K562 (cell line): ENCODE results near the gene SGPP2. TPM values are rescaled to one million over a fixed set of nuclear protein-coding genes. Genes with fewer than 3 reads are reported as not detected.

Experiments used
- NFXL1 ChIP-seq: fragments of 450-650 bp; formaldehyde crosslinking; IDR thresholded peaks from 2 replicates; pipeline ENCODE4 v1.4.0; 2021; ENCODE audit warnings: mild to moderate bottlenecking
- PCBP2 ChIP-seq: fragments of 200-400 bp; formaldehyde crosslinking; IDR thresholded peaks from 2 replicates; pipeline ENCODE4 v1.6.1; 2018; ENCODE audit warnings: low read length, low read depth, mild to moderate bottlenecking, moderate library complexity; ENCODE audit not compliant: poor library complexity, severe bottlenecking
- SAP30 ChIP-seq: fragments of 200-600 bp; sonication (generic); IDR thresholded peaks from 2 replicates; pipeline ENCODE4 v1.6.1; 2012; ENCODE audit warnings: borderline replicate concordance, low read depth, mild to moderate bottlenecking, moderate library complexity, low read length, control low read depth, inconsistent platforms; ENCODE audit not compliant: insufficient read depth, poor library complexity, severe bottlenecking
- ZNF436 ChIP-seq: fragments of 250-450, 450-650 bp; sonication (Bioruptor Pico); formaldehyde crosslinking; IDR thresholded peaks from 2 replicates; pipeline ENCODE4 v1.7.0; 2020; ENCODE audit warnings: mild to moderate bottlenecking
- polyA plus RNA-seq, 8 experiments: library from polyadenylated mRNA; depleted of rRNA in 4 of 8; stranded (reverse) in 5 of 8; unstranded in 3 of 8; fragments of >200 nt; fragmentation: Nextera tagmentation in 2 of 8; fragmentation: Illumina TruSeq in 1 of 8; extraction: Ambion mirVana in 2 of 8; extraction: Trizol in 1 of 8; gene quantifications; 2 replicates each; pipeline versions ENCODE4 v1.2.1 to v1.2.3, GENCODE V29; 2011 to 2014; ENCODE audit warnings: inconsistent platforms in 1 of 8, missing spikeins in 1 of 8
- total RNA-seq, 7 experiments: library from RNA; depleted of rRNA in 6 of 7; stranded (reverse); fragments of >200 nt in 6 of 7; fragmentation: Illumina TruSeq in 2 of 7; extraction: Trizol in 2 of 7; gene quantifications; 2 replicates each; pipeline versions ENCODE4 v1.2.1 to v1.2.3, GENCODE V29; 2011 to 2021; ENCODE audit warnings: low replicate concordance in 1 of 7
- TF ChIP-seq, protein P1 (sequence below), 2 experiments: fragments of 450-650 bp; formaldehyde crosslinking in 1 of 2; IDR thresholded peaks; 2 replicates each; pipeline versions ENCODE4 v1.4.0 to v1.6.1; 2014 to 2020; ENCODE audit warnings: mild to moderate bottlenecking in 2 of 2, borderline replicate concordance in 1 of 2, low read depth in 1 of 2
- TF ChIP-seq, protein P2 (sequence below), 2 experiments: fragments of 450-650 bp in 1 of 2; sonication (generic) in 1 of 2; formaldehyde crosslinking; conservative IDR thresholded peaks; 2 replicates each; pipeline versions ENCODE4 v1.4.0 to v1.8.1; 2020 to 2022; ENCODE audit warnings: mild to moderate bottlenecking in 1 of 2, missing genetic modification reagents in 1 of 2
- TF ChIP-seq, protein P3 (sequence below): IDR thresholded peaks from 2 replicates; pipeline ENCODE4 v1.6.1; 2011; ENCODE audit warnings: borderline replicate concordance, low read depth, mild to moderate bottlenecking, moderate library complexity, low read length; ENCODE audit not compliant: insufficient read depth, poor library complexity, severe bottlenecking
- TF ChIP-seq, protein P4 (sequence below): sonication (generic); formaldehyde crosslinking; IDR thresholded peaks from 2 replicates; pipeline ENCODE4 v1.8.1; 2023; ENCODE audit warnings: mild to moderate bottlenecking, missing genetic modification reagents

The SGPP2 gene
- total and polyA plus RNA-seq, 9 of the 15 experiments (the other 6 are each of a cell fraction or from before 2014, with no cell fraction given): 0.01 to 0.04 TPM; not detected in 7

DNA sequence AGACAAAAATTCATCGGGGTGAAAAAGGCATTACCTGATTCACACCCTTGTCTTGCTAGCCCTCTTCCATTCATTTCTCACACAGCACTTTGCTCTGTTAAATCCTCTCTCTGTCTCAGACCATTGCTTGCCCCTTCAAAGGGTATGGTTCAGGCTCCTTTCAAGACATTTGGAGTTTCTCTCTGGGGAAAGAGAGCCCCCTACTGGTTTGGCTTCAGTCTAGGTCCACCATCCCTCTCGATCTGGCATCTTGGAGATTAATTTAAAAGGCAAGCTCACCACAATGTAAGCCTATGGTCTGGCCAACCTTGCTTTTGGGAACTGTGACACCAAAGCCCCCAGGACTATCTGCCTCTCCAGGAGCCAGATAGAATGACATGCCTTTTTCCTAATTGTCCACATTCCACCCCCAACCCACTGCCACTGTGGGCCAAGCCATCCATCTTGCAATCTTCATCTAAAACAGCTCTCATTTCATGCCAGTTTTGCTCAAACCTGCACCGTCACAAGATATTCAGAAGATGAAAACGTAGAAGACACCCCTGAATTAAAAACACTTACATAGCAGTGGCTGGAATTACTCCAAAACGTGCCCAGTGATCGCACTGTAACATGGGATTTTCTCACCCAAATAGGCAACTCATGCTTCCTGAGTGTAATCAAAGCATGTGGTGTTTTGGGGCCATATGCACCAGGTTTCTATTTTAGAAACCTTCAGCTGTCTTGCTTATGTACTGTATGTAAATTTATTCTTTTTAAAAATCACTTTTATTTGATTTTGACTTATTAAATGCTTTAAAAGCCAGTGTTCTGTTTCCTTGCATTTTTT, 137.7 kb downstream of the SGPP2 start (continued):
- TF ChIP-seq, protein P1, sequence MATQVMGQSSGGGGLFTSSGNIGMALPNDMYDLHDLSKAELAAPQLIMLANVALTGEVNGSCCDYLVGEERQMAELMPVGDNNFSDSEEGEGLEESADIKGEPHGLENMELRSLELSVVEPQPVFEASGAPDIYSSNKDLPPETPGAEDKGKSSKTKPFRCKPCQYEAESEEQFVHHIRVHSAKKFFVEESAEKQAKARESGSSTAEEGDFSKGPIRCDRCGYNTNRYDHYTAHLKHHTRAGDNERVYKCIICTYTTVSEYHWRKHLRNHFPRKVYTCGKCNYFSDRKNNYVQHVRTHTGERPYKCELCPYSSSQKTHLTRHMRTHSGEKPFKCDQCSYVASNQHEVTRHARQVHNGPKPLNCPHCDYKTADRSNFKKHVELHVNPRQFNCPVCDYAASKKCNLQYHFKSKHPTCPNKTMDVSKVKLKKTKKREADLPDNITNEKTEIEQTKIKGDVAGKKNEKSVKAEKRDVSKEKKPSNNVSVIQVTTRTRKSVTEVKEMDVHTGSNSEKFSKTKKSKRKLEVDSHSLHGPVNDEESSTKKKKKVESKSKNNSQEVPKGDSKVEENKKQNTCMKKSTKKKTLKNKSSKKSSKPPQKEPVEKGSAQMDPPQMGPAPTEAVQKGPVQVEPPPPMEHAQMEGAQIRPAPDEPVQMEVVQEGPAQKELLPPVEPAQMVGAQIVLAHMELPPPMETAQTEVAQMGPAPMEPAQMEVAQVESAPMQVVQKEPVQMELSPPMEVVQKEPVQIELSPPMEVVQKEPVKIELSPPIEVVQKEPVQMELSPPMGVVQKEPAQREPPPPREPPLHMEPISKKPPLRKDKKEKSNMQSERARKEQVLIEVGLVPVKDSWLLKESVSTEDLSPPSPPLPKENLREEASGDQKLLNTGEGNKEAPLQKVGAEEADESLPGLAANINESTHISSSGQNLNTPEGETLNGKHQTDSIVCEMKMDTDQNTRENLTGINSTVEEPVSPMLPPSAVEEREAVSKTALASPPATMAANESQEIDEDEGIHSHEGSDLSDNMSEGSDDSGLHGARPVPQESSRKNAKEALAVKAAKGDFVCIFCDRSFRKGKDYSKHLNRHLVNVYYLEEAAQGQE (IDR thresholded peaks at IDR 0.05; ENCODE audit: borderline replicate concordance): peak; percentile 18; the same call in 1 of the 2 replicates
- TF ChIP-seq, protein P1 (CRISPR knock-in tag; IDR thresholded peaks at IDR 0.05; ENCODE audit: low read depth): no peak
- TF ChIP-seq SAP30 (no peak), ZNF436 (no peak), PCBP2 (no peak), NFXL1 (CRISPR knock-in tag) (no peak)
- TF ChIP-seq, protein P2, sequence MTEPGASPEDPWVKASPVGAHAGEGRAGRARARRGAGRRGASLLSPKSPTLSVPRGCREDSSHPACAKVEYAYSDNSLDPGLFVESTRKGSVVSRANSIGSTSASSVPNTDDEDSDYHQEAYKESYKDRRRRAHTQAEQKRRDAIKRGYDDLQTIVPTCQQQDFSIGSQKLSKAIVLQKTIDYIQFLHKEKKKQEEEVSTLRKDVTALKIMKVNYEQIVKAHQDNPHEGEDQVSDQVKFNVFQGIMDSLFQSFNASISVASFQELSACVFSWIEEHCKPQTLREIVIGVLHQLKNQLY (CRISPR knock-in tag; conservative IDR thresholded peaks at IDR 0.05): no peak
- TF ChIP-seq, protein P3, sequence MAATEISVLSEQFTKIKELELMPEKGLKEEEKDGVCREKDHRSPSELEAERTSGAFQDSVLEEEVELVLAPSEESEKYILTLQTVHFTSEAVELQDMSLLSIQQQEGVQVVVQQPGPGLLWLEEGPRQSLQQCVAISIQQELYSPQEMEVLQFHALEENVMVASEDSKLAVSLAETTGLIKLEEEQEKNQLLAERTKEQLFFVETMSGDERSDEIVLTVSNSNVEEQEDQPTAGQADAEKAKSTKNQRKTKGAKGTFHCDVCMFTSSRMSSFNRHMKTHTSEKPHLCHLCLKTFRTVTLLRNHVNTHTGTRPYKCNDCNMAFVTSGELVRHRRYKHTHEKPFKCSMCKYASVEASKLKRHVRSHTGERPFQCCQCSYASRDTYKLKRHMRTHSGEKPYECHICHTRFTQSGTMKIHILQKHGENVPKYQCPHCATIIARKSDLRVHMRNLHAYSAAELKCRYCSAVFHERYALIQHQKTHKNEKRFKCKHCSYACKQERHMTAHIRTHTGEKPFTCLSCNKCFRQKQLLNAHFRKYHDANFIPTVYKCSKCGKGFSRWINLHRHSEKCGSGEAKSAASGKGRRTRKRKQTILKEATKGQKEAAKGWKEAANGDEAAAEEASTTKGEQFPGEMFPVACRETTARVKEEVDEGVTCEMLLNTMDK: peak; percentile 33
- TF ChIP-seq, protein P4, sequence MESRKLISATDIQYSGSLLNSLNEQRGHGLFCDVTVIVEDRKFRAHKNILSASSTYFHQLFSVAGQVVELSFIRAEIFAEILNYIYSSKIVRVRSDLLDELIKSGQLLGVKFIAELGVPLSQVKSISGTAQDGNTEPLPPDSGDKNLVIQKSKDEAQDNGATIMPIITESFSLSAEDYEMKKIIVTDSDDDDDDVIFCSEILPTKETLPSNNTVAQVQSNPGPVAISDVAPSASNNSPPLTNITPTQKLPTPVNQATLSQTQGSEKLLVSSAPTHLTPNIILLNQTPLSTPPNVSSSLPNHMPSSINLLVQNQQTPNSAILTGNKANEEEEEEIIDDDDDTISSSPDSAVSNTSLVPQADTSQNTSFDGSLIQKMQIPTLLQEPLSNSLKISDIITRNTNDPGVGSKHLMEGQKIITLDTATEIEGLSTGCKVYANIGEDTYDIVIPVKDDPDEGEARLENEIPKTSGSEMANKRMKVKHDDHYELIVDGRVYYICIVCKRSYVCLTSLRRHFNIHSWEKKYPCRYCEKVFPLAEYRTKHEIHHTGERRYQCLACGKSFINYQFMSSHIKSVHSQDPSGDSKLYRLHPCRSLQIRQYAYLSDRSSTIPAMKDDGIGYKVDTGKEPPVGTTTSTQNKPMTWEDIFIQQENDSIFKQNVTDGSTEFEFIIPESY (CRISPR knock-in tag): no peak
